Measurements from ENCODE around the gene BMP2K. TPM values are rescaled to one million over a fixed set of nuclear protein-coding genes. Genes with fewer than 3 reads are reported as not detected.

The BMP2K gene
- total RNA-seq (2022; extraction: Qiagen RNA extraction): 9.3 to 14.4 TPM (median 14.1 TPM) in 5 replicates

DNA sequence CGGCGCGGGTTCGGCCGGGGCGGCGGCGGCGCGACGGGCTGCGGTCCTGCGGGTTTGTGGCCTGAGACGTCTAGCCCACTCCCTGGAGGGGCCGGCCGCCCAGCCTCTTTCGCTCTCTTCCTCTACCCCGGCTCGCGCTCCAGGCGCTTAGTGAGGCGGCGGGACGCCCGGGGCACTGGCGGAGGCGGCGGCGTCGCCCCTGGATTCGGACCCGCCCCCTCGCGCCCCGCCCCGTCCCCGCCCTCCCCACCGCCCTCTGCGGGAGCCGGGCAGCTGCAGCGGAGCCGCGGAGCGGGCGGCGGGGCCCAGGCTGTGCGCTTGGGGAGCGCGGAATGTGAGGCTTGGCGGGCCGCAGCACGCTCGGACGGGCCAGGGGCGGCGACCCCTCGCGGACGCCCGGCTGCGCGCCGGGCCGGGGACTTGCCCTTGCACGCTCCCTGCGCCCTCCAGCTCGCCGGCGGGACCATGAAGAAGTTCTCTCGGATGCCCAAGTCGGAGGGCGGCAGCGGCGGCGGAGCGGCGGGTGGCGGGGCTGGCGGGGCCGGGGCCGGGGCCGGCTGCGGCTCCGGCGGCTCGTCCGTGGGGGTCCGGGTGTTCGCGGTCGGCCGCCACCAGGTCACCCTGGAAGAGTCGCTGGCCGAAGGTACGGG lies at the start of gene BMP2K:
Gene BMP2K (plus strand): TSS at position 272 of the 650 bp plus-strand sequence. CDS start 194 bp downstream, at position 466.

DNA sequence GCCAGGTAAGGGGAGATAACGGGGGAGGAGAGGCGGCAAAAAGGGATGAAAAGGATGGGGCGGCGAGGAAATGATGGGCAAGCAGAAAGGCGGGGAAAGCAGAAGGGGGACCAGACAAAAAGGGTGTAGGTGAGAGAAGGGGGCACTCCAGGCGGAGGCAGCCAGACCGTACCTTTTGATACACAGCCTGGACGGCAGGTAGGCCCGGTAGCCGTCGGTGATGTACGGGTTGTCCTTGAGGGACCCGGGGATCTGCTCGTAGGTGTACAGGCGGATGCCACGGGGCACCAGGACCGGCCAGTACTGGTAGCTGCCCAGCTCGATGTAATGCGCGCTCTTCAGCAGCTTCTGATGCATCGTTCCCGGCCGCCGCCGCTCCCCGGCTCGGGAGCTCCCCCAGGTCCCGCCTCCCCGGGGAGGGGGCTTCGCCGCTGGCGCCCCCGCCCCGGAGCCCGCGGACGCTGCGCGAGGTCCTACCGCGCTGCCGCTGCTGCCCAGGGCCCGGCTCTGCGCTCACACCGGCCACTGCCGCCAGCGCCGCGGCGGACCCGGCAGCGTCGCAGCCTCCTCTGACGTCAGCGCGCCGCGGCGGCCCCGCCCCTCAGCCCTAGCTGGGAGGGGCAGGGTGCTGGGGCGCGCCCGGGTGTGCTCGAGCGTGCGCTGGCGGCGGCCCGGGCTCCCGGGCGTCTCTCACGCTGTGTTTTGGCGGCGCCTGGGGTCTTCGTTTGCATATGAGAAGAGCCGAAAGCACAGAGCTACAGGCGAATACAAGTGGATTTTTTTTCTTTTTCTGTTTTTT lies 162.9 kb downstream of the BMP2K start, which contains the start of gene PAQR3:
Gene PAQR3 (minus strand): TSS at position 571 of the 799 bp plus-strand sequence. CDS start 214 bp downstream, at position 357.

Other genes with a start within 250 kb of the BMP2K start
- gene ANXA3, start 224.6 kb upstream of the BMP2K start, total RNA-seq (2022; extraction: Qiagen RNA extraction): 67.5 to 84.9 TPM (median 70.4 TPM) in 5 replicates
- 6.1 to 9.2 TPM (median 8.9 TPM) in 5 replicates for gene PAQR3, start 163.1 kb downstream of the BMP2K start, total RNA-seq (2022; extraction: Qiagen RNA extraction)

All from A549 treated with dexamethasone at 1 μM for 4 hours (cell line).